Rectal smooth muscle tissue (tissue), 1 donor: ENCODE results near the gene SLC36A4.
"Not testable (repeated sequence)": the region's sequence is repeated elsewhere in the genome, so short reads cannot be mapped to it uniquely, and the experiment has no call there.

Experiments
- H3K27ac ChIP-seq: one replicate; pipeline ENCODE4 v1.7.0; 2013; ENCODE audit warnings: low read depth, low read length, inconsistent platforms
- H3K27me3 ChIP-seq: one replicate; pipeline ENCODE4 v1.7.0; 2013; ENCODE audit warnings: low read length; ENCODE audit not compliant: control insufficient read depth, insufficient read depth
- H3K36me3 ChIP-seq: one replicate; pipeline ENCODE4 v1.7.0; 2013; ENCODE audit warnings: low read length; ENCODE audit not compliant: control insufficient read depth, insufficient read depth
- H3K4me1 ChIP-seq: one replicate; pipeline ENCODE4 v1.7.0; 2013; ENCODE audit warnings: low read length; ENCODE audit not compliant: control insufficient read depth, insufficient read depth
- H3K4me3 ChIP-seq: one replicate; pipeline ENCODE4 v1.7.0; 2013; ENCODE audit warnings: low read length
- H3K9ac ChIP-seq: one replicate; pipeline ENCODE4 v1.7.0; 2013; ENCODE audit warnings: low read length

Gene SLC36A4

DNA sequence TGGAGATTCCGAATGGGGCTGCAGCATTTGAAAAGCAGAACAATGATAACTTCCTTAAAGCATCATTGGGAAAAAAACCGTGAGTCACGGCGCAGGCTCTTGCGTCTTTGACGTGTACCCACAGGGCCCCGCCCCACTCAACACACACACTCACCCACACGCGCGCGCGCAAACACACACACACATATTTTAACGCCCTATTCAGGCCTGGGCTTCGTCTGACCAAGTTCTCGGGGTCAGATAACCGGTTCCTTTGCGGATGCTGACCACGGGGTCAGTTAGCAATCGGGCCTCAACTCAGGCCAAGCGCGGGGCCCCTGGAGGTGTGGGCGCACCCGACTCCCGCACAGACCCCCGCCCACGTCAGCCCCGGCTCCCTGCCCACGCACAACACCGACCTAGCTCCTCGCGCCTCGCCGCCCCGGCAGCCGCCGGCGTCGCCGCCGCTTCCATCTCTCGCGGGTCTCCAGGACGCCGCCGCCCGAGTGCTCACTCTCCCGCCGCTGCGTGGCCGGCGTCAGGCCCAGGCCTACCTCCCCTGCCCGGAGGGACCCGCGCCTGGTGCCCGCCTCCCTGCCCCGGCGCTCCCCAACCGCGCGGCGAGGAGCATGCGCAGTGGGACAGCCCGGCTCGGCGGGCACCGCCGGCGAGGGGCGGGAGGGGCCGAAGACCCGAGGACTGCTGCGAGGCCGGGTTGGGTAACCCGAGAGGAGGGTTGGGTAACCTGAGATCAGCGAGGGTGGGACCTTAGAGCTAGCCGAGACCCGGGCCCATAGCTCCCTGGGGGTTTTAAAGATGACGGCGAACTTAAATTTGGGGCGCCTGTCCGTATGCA is at the start of gene SLC36A4:
Gene SLC36A4 (minus strand): TSS at position 612 of the 835 bp plus-strand sequence. CDS start 159 bp downstream, at position 453.
- H3K27me3 ChIP-seq, result no peaks in the 10 kb centered on the region
- peak within 1 kb of the TSS; percentile 84 for H3K4me3 ChIP-seq
- no peaks in the 10 kb centered on the region for H3K36me3 ChIP-seq
- H3K9ac ChIP-seq, result peak within 1 kb of the TSS; percentile 25
- peak within 1 kb of the TSS; percentile 84 for H3K27ac ChIP-seq
- H3K4me1 ChIP-seq, result no peaks in the 10 kb centered on the region

DNA sequence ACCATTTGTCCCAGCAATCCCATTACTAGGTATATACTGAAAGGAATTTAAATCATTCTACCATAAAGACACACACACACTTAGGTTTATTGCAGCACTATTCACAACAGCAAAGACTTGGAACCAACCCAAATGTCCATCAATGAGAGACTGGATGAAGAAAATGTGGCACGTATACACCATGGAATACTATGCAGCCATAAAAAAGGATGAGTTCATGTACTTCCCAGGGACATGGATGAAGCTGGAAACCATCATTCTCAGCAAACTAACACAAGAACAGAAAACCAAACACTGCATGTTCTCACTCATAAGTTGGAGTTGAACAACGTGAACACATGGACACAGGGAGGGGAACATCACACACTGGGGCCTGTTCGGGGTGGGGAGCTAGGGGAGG is 49.0 kb upstream of the SLC36A4 start:
- not testable (repeated sequence) for H3K27ac ChIP-seq, H3K9ac ChIP-seq, H3K4me1 ChIP-seq, H3K27me3 ChIP-seq, H3K36me3 ChIP-seq, H3K4me3 ChIP-seq

GRCh38 chr11:93244018-93244417 is 46.2 kb upstream of the SLC36A4 start:
- no peak overlapping the region for H3K27ac ChIP-seq
- no peaks in the 10 kb centered on the region for H3K36me3 ChIP-seq
- H3K9ac ChIP-seq, result no peak overlapping the region
- no peak overlapping the region for H3K4me3 ChIP-seq
- no peaks in the 10 kb centered on the region for H3K4me1 ChIP-seq
- no peaks in the 10 kb centered on the region for H3K27me3 ChIP-seq

DNA sequence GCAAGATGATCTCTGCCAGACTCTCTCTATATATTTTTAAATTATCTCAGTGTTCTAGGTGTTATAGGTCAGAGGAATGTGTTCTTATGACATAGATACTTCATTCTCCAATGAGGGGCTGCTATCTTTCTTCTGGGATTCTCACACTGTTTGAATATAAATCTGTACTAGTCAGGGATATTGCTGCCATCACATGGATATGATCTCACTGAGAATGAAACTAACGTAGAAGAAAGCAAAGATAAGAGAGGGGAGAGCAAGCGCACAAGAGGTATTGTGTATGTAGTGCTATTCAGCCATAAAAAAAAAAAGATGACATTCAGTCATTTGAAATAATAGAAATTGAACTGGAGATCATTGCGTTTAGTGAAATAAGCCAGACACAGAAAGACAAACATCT is 42.2 kb upstream of the SLC36A4 start:
- H3K9ac ChIP-seq, result no peak overlapping the region
- no peaks in the 10 kb centered on the region for H3K36me3 ChIP-seq
- H3K4me1 ChIP-seq, result no peaks in the 10 kb centered on the region
- H3K27ac ChIP-seq, result no peak overlapping the region
- H3K4me3 ChIP-seq, result no peak overlapping the region
- no peaks in the 10 kb centered on the region for H3K27me3 ChIP-seq

- Histone ChIP-seq H3K27me3 (no peaks in the 10 kb centered on the region), H3K4me1 (no peaks in the 10 kb centered on the region), H3K27ac (no peak overlapping the region), H3K36me3 (no peaks in the 10 kb centered on the region), H3K9ac (no peak overlapping the region), H3K4me3 (no peak overlapping the region)
Observed at GRCh38 chr11:93238956-93239355, 41.2 kb upstream of the SLC36A4 start.

GRCh38 chr11:93236741-93237675 is 39.2 kb upstream of the SLC36A4 start:
- no peak overlapping the region for H3K4me3 ChIP-seq
- no peak overlapping the region for H3K27ac ChIP-seq
- H3K36me3 ChIP-seq, result no peaks in the 10 kb centered on the region
- no peaks in the 10 kb centered on the region for H3K27me3 ChIP-seq
- H3K9ac ChIP-seq, result no peak overlapping the region
- H3K4me1 ChIP-seq, result no peaks in the 10 kb centered on the region

DNA sequence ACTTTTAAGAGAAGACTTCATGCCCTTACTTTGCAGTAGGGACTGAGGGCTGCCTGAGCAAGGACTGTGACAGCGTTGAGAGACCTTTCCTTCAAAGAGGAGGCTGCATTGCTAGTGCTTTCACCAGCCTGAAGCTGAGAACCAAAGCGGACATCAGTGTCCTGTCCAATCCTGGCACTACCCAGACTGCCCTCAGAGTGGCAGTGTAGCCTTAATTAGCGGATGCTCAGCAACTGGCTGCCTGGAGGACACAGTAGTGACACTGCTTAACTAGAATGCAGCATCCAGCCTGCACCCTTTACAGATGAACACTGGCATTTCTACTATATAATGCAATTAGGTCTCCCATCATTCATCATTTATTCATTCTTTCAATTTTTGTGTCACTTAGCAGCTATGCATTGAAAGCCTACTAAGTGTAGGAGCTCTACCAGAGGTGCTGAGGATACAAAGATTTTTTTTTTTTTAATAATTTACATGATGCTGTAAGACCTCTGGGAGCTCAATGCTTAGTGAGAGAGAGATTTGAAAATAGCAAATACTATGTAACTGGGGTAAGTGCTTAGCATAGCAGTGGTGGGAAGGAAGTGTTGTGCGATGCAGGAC is 36.9 kb upstream of the SLC36A4 start:
- Histone ChIP-seq H3K9ac (no peak overlapping the region), H3K4me3 (no peak overlapping the region), H3K36me3 (no peaks in the 10 kb centered on the region), H3K4me1 (no peaks in the 10 kb centered on the region), H3K27me3 (no peaks in the 10 kb centered on the region), H3K27ac (no peak overlapping the region)

DNA sequence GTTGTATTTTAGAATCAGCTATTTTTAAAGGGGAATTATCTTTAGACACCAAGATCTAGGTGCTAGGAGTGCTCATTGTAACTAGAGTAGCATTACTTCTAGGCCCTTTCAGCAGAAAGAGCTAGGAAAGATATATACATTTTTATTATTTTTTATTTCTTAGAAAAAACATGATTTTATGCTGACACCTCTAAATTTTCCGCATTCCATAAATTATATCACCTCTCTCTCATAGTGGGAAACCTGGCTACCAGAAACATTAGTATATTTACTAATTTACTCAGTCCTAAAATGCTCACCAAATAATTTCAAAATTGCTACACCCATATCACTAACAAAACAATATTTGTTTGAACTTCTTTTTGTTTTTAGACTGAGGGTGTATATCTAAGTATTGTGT is 32.1 kb upstream of the SLC36A4 start:
- H3K4me3 ChIP-seq, result no peak overlapping the region
- H3K27ac ChIP-seq, result no peak overlapping the region
- no peaks in the 10 kb centered on the region for H3K27me3 ChIP-seq
- no peaks in the 10 kb centered on the region for H3K36me3 ChIP-seq
- no peaks in the 10 kb centered on the region for H3K4me1 ChIP-seq
- H3K9ac ChIP-seq, result no peak overlapping the region

DNA sequence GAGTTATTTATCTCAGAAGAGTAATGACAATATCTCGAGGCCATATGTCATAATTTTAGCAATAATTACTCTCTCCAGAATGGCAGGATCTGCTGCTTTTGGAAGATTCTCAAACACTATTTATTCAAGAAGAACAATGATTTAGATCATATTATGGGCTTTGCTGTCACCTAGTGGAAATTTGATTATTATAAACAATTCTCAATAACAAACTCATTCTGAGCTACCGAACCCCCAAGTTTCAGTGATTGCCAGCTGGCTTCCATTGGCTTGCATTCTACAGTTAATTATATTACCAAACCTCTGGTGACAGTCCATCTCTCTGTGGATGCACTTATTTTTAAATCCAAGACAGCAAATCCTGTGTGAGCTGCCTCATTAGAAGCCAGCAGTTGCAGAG is 27.9 kb upstream of the SLC36A4 start:
- H3K9ac ChIP-seq, result no peak overlapping the region
- H3K27me3 ChIP-seq, result no peaks in the 10 kb centered on the region
- no peaks in the 10 kb centered on the region for H3K4me1 ChIP-seq
- no peak overlapping the region for H3K4me3 ChIP-seq
- no peak overlapping the region for H3K27ac ChIP-seq
- no peaks in the 10 kb centered on the region for H3K36me3 ChIP-seq

DNA sequence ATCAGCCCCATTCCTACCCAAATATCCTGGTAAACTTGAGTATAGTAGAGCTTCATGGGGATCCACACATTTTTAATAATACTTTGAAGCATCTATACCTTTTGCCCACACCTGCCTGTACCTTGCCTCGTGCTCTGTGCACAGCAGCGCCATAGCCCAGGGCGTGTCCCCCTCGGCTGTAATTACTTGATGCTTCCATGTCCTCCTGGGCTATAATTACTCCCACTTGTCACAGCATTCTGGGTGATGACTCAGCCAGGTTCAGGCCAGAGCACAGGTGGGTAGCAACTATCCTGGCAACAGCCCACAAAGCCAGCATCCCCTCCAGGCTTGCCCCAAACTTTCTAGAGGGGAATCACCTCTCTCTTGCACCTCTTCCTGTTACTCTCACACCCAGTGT is 23.7 kb upstream of the SLC36A4 start:
- H3K4me3 ChIP-seq, result no peak overlapping the region
- H3K36me3 ChIP-seq, result no peaks in the 10 kb centered on the region
- no peaks in the 10 kb centered on the region for H3K27me3 ChIP-seq
- no peak overlapping the region for H3K9ac ChIP-seq
- H3K27ac ChIP-seq, result no peak overlapping the region
- no peaks in the 10 kb centered on the region for H3K4me1 ChIP-seq

GRCh38 chr11:93220078-93220477 is 22.3 kb upstream of the SLC36A4 start:
- no peak overlapping the region for H3K9ac ChIP-seq
- no peaks in the 10 kb centered on the region for H3K27me3 ChIP-seq
- no peaks in the 10 kb centered on the region for H3K4me1 ChIP-seq
- H3K27ac ChIP-seq, result no peak overlapping the region
- no peak overlapping the region for H3K4me3 ChIP-seq
- H3K36me3 ChIP-seq, result no peaks in the 10 kb centered on the region

DNA sequence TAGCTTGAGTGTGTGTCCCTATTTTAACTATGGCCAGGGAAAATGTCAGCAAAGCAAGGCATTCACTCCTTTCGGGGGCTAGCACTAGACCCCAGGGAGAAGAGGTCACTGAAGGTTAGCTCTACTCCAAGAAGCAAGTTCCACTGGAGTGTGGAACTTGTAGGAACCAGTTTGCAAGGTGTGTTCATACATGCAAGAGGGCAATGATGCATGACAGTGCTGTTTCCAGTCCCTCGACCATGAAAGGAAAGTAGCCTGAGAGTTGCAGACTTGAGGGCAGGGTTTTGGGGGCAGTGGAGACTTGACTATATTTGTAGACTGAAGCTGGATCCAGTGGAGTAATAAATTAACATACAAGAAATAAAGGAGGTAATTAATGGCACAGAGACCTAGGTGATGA is 21.6 kb upstream of the SLC36A4 start:
- Histone ChIP-seq H3K27me3 (no peaks in the 10 kb centered on the region), H3K4me3 (no peak overlapping the region)

More for the DNA sequence above, 21.6 kb upstream of the SLC36A4 start:
- no peak overlapping the region for H3K27ac ChIP-seq
- H3K9ac ChIP-seq, result no peak overlapping the region
- no peaks in the 10 kb centered on the region for H3K4me1 ChIP-seq
- no peaks in the 10 kb centered on the region for H3K36me3 ChIP-seq
